Activated CD4-positive, alpha-beta T cell treated with anti-CD3 and anti-CD28 coated beads, Interleukin-2, amount 10 ng/mL, durations not matched to agents 7 days and 5 days (primary cell): ENCODE results near the gene SFSWAP. TPM values are rescaled to one million over a fixed set of nuclear protein-coding genes. Genes with fewer than 3 reads are reported as not detected.
"Not testable (repeated sequence)": the region's sequence is repeated elsewhere in the genome, so short reads cannot be mapped to it uniquely, and the experiment has no call there.

Experiments used
- CTCF ChIA-PET: fragments of 350-600 bp; sonication (Branson Sonifier 250); formaldehyde crosslinking; loops from one replicate; lab custom pipeline; 2021; ENCODE audit warnings: antibody characterized with exemption; lab: Charles Lee
- POLR2A ChIA-PET: fragments of 350-600 bp; sonication (Branson Sonifier 250); formaldehyde crosslinking; loops from one replicate; lab custom pipeline; 2021; ENCODE audit warnings: antibody characterized with exemption; lab: Charles Lee
- DNase-seq: peaks from one replicate; pipeline ENCODE4 v3.0.0-alpha.2; 2020
- H3K27ac Mint-ChIP-seq: one replicate; pipeline ENCODE4 v1.8.0; 2021; ENCODE audit warnings: mild to moderate bottlenecking, moderate library complexity, mixed read lengths
- H3K27me3 Mint-ChIP-seq: one replicate; pipeline ENCODE4 v1.8.0; 2021; ENCODE audit warnings: mixed read lengths
- H3K36me3 Mint-ChIP-seq: one replicate; pipeline ENCODE4 v1.8.0; 2021; ENCODE audit warnings: low read depth, mixed read lengths
- H3K4me1 Mint-ChIP-seq: one replicate; pipeline ENCODE4 v1.8.0; 2021; ENCODE audit warnings: mixed read lengths
- H3K4me3 Mint-ChIP-seq: one replicate; pipeline ENCODE4 v1.8.0; 2021; ENCODE audit warnings: mild to moderate bottlenecking, moderate library complexity, mixed read lengths
- H3K9me3 Mint-ChIP-seq: one replicate; pipeline ENCODE4 v1.8.0; 2021; ENCODE audit warnings: mixed read lengths
- total RNA-seq, 2 experiments: library from RNA; stranded (reverse); gene quantifications; one replicate each; pipeline ENCODE4 v1.2.3, GENCODE V29; 2021

The SFSWAP gene
- total RNA-seq, 2 experiments from 2014 or later: 51.4 to 59.0 TPM

GRCh38 chr12:131736446-131737149 is 25.7 kb downstream of the SFSWAP start:
- peaks cover 38% of the 10 kb centered on the region for H3K36me3 Mint-ChIP-seq
- DNase-seq: no peak
- H3K27me3 Mint-ChIP-seq: no peaks in the 10 kb centered on the region
- H3K4me3 Mint-ChIP-seq: no peak overlapping the region
- no peaks in the 10 kb centered on the region for H3K4me1 Mint-ChIP-seq
- ChIA-PET POLR2A (no interaction called here), CTCF (interaction anchor here (0.8 kb wide), 1 partner anchor 11 kb away, joined by 4 read pairs; no protein-coding TSS in a partner anchor)
- H3K9me3 Mint-ChIP-seq: peaks cover under 1% of the 10 kb centered on the region
- no peak overlapping the region for H3K27ac Mint-ChIP-seq

DNA sequence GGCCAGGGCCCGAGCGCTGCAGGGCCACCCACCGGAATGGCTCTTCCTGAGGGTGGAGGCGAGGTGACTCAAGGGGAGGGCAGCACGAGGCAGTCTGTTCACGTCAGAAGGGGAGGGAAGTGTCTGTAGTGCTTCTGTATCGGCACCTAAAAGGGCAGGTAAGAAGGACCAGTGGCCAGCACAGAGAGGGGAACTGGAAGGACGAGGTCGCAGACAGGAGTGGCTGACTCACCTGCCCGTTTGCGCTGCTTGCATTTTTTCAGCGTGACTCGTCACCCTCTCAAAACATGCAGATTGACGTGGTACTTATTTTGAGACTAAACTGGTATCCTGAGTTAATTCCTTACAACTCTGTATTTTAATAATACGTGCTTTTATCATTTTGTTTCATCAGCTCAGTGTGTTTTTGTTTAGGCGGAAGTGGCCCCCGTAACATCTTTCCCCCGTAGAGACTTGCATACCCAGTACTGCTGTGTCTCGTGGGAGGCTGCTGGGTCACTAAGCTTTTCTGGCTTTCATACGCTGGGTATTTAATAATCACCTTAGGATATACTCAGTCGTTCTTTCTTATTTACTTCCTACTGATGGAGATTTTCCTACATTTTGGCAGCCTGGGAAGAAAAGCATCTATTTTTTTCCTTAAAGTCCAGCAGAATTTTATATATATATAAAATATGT is 26.4 kb downstream of the SFSWAP start:
- no peak overlapping the region for H3K27ac Mint-ChIP-seq
- H3K27me3 Mint-ChIP-seq: no peaks in the 10 kb centered on the region
- no peak overlapping the region for H3K4me3 Mint-ChIP-seq
- peaks cover 43% of the 10 kb centered on the region for H3K36me3 Mint-ChIP-seq
- ChIA-PET POLR2A (no interaction called here), CTCF (interaction anchor here (0.7 to 1.6 kb wide), 2 partner anchors 9 to 12 kb away, joined by 3 to 4 read pairs; no protein-coding TSS in a partner anchor)
- DNase-seq: no peak
- peaks cover 4% of the 10 kb centered on the region for H3K9me3 Mint-ChIP-seq
- H3K4me1 Mint-ChIP-seq: no peaks in the 10 kb centered on the region

- Mint-ChIP-seq H3K4me3 (no peak overlapping the region), H3K36me3 (peaks cover 46% of the 10 kb centered on the region), H3K4me1 (no peaks in the 10 kb centered on the region), H3K9me3 (peaks cover 10% of the 10 kb centered on the region), H3K27ac (no peak overlapping the region), H3K27me3 (no peaks in the 10 kb centered on the region)
- no peak for DNase-seq
- ChIA-PET POLR2A (no interaction called here), CTCF (interaction anchor here (1.6 kb wide), 1 partner anchor 10 kb away, joined by 4 read pairs; no protein-coding TSS in a partner anchor)
Measured at GRCh38 chr12:131738196-131738595, 27.3 kb downstream of the SFSWAP start.

DNA sequence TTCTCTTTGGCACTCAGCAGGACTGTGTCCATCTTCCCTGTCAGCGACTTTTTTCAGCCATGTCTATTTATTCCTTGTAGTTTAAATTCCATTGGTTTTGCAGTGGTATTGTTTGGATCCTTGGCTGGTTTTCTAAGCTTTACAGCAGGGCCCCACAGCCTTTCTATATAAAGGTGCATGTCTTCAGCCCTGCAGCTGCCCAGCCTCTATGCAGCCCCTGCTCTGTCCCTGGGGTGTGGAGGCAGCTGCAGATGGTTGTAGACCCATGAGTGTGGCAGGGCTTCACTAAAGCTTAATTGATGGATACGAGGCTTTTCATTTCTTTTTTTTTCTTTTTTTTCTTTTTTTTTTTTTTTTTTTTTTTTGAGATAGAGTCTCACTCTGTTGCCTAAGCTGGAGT is 29.7 kb downstream of the SFSWAP start:
- POLR2A ChIA-PET: no interaction called here
- Mint-ChIP-seq H3K9me3 (peaks cover 23% of the 10 kb centered on the region), H3K4me3 (no peak overlapping the region), H3K36me3 (peaks cover 58% of the 10 kb centered on the region), H3K4me1 (no peaks in the 10 kb centered on the region), H3K27ac (no peak overlapping the region), H3K27me3 (no peaks in the 10 kb centered on the region)
- DNase-seq: no peak
- CTCF ChIA-PET: interaction anchor here (1.3 kb wide), 1 partner anchor 14 kb away, joined by 4 read pairs; no protein-coding TSS in a partner anchor

GRCh38 chr12:131742761-131743160 is 31.9 kb downstream of the SFSWAP start:
- POLR2A ChIA-PET, H3K4me3 Mint-ChIP-seq, DNase-seq, H3K27me3 Mint-ChIP-seq, H3K27ac Mint-ChIP-seq, H3K4me1 Mint-ChIP-seq: not testable (repeated sequence)
- H3K9me3 Mint-ChIP-seq: peaks cover 23% of the 10 kb centered on the region
- CTCF ChIA-PET: interaction anchor here (1.1 kb wide), 1 partner anchor 9 kb away, joined by 3 read pairs; no protein-coding TSS in a partner anchor
- peaks cover 74% of the 10 kb centered on the region for H3K36me3 Mint-ChIP-seq

DNA sequence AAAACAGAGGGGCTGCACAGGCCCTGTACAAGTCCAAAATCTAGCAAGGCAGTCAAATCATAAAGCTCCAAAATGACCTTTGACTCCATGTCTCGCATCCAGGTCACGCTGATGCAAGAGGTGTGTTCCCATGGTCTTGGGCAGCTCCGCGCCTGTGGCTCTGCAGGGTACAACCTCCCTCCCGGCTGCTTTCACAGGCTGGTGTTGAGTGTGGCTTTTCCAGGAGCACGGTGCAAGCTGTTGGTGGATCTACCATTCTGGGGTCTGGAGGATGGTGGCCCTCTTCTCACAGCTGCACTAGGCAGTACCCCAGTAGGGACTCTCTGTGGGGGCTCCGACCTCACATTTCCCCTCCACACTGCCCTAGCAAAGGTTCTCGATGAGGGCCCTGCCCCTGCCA is 32.5 kb downstream of the SFSWAP start:
- CTCF ChIA-PET: interaction anchor here (1.1 kb wide), 1 partner anchor 10 kb away, joined by 3 read pairs; no protein-coding TSS in a partner anchor
- POLR2A ChIA-PET, H3K27me3 Mint-ChIP-seq, H3K4me1 Mint-ChIP-seq, H3K27ac Mint-ChIP-seq, H3K4me3 Mint-ChIP-seq, DNase-seq: not testable (repeated sequence)
- Mint-ChIP-seq H3K36me3 (peaks cover 73% of the 10 kb centered on the region), H3K9me3 (peaks cover 23% of the 10 kb centered on the region)

DNA sequence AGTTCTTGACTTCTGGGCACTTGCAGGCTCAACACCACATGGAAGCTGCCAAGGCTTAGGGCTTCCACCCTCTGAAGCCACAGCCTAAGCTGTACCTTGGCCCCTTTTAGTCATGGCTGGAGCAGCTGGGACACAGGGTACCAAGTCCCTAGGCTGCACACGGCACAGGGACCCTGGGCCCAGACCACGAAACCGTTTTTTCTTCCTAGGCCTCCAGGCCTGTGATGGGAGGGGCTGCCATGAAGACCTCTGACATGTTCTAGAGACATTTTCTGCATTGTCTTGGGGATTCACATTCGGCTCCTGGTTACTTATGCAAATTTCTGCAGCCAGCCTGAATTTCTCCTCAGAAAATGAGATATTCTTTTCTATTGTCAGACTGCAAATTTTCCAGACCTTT is 33.0 kb downstream of the SFSWAP start:
- peaks cover 70% of the 10 kb centered on the region for H3K36me3 Mint-ChIP-seq
- peaks cover 23% of the 10 kb centered on the region for H3K9me3 Mint-ChIP-seq
- POLR2A ChIA-PET, CTCF ChIA-PET, H3K27ac Mint-ChIP-seq, H3K4me3 Mint-ChIP-seq, DNase-seq, H3K4me1 Mint-ChIP-seq, H3K27me3 Mint-ChIP-seq: not testable (repeated sequence)

DNA sequence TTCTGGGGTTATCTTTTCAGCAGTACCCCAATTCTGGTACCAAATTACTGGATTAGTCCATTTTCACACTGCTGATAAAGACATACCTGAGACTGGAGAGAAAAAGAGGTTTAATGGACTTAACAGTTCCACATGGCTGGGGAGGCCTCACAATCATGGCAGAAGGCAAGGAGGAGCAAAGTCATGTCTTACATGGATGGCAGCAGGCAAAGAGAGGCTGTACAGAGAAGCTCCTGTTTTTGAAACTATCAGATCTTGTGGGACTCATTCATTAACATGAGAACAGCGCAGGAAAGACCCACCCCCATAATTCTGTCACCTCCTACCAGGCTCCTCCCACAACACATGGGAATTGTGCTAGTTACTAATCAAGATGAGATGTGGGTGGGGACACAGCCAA is 33.8 kb downstream of the SFSWAP start:
- CTCF ChIA-PET, POLR2A ChIA-PET, H3K27ac Mint-ChIP-seq, DNase-seq, H3K27me3 Mint-ChIP-seq, H3K4me3 Mint-ChIP-seq, H3K4me1 Mint-ChIP-seq: not testable (repeated sequence)
- Mint-ChIP-seq H3K36me3 (peaks cover 70% of the 10 kb centered on the region), H3K9me3 (peaks cover 23% of the 10 kb centered on the region)

DNA sequence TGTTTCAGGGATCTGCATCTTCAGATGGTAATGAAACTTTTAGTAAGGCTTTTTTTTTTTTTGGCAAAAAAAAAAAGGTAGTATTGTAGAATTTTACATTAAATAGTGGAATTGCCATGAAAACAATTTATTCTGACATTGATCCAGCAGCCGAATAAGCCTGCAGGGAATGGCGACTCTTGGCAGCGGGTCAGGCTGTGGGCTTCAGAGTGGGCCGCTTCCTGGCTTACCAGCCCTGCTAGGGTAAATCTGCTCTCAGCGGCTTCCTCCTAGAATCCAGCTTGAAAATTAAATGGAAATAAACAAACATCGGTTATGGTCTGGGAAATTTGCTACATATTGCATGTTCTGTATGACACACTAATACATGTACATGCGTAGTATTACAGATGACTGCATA is 34.8 kb downstream of the SFSWAP start:
- H3K27me3 Mint-ChIP-seq: no peaks in the 10 kb centered on the region
- no peaks in the 10 kb centered on the region for H3K4me1 Mint-ChIP-seq
- H3K27ac Mint-ChIP-seq: no peak overlapping the region
- H3K36me3 Mint-ChIP-seq: peaks cover 61% of the 10 kb centered on the region
- H3K4me3 Mint-ChIP-seq: no peak overlapping the region
- no peak for DNase-seq
- H3K9me3 Mint-ChIP-seq: peaks cover 23% of the 10 kb centered on the region
- CTCF ChIA-PET: no interaction called here
- POLR2A ChIA-PET: no interaction called here

DNA sequence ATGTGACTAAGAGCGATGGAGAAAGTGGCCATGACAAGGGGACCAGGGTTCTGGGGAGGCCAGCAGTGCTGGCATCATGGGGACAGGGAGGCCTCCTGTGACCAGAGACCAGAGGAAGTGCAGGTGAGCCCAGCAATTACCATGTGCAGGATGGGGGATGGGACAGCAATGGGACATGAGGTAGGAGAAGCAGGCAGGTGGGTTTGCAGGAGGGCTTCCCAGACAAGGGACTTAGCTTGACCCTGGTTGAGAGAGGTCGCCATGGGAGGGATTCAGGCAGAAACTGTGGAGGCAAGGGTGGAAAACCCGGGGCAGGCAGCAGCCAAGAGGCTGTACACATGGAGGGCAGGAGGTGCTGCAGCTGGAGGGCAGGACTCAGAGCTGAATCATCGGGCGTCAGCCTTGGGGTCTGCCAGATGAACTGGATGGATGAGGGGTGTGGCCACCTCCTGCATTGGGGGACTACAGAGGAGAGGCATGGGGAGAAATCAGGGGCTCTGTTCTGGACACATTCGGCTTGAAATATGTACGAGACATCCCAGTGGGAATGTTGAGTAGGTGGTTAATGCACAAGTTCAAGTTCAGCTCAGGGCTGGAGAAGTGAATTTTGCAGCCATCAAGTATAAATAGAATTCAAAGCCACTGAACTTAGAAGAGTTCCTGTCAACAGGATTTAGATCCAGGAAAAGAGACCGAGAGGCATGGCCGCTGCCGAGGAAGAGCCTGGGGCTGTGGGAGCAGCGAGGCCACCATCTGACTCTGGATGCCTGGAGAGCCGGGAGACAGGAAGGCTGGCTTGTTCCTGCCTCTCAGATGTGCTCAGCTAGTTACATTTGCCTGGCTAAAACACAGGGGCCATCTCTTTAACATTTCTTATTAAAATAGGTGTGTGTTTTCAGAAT is 36.6 kb downstream of the SFSWAP start:
- H3K36me3 Mint-ChIP-seq: peaks cover 55% of the 10 kb centered on the region
- POLR2A ChIA-PET: no interaction called here
- H3K4me1 Mint-ChIP-seq: no peaks in the 10 kb centered on the region
- peaks cover 17% of the 10 kb centered on the region for H3K9me3 Mint-ChIP-seq
- DNase-seq: no peak
- CTCF ChIA-PET: interaction anchor here (0.6 kb wide), 1 partner anchor 153 kb away, joined by 3 read pairs; no protein-coding TSS in a partner anchor
- no peak overlapping the region for H3K4me3 Mint-ChIP-seq
- peak overlapping the region; percentile 57 for H3K27ac Mint-ChIP-seq
- no peaks in the 10 kb centered on the region for H3K27me3 Mint-ChIP-seq

DNA sequence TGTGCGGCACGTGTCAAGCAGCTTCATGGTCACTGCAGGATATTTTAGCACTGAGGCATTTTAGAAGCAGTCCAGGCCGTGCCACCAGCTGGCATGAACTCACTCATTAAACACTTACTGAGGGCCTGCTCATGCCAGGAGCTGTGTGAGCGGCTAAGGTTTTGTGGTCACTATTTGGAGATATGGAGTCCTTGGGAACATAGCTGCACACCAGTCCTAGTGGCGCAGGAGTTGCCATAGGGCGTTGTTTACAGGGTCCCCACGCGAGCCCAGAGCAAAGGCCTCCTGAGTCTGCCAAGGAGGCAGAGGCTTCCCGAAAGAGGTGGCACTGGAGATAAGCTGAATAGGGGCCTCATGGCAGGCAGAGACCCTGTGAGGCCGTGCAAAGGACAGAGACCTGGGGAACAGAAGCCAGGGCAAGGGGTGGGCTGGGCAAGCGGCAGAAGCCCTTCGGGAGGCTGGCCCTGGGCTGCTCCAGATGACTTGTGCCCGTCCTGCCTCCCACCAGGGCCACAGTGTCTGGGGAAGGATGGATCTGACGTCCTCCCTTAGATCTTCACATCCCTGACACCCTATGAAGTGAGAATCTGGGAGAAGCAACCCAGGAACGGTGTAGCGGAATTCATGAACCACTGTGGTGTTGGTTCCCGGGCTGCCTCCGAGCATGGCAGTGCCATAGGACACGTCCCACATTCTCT is 38.9 kb downstream of the SFSWAP start:
- Mint-ChIP-seq H3K36me3 (peaks cover 51% of the 10 kb centered on the region), H3K27me3 (no peaks in the 10 kb centered on the region), H3K27ac (no peak overlapping the region), H3K4me1 (no peaks in the 10 kb centered on the region), H3K9me3 (peaks cover 5% of the 10 kb centered on the region), H3K4me3 (no peak overlapping the region)
- ChIA-PET CTCF (interaction anchor here (1.3 kb wide), 1 partner anchor 12 kb away, joined by 3 read pairs; no protein-coding TSS in a partner anchor), POLR2A (no interaction called here)
- no peak for DNase-seq

GRCh38 chr12:131751335-131751734 is 40.4 kb downstream of the SFSWAP start:
- POLR2A ChIA-PET: no interaction called here
- Mint-ChIP-seq H3K4me1 (peaks cover 5% of the 10 kb centered on the region), H3K27ac (no peak overlapping the region), H3K4me3 (no peak overlapping the region), H3K27me3 (no peaks in the 10 kb centered on the region), H3K36me3 (peaks cover 53% of the 10 kb centered on the region), H3K9me3 (no peaks in the 10 kb centered on the region)
- DNase-seq: no peak
- CTCF ChIA-PET: no interaction called here
